Vagina (tissue), 2 donors: Measurements from ENCODE around the gene RRP12.

ENCODE experiments used
- POLR2A ChIP-seq, 2 donors: fragments of 450-650 bp; IDR thresholded peaks; one replicate each; pipeline ENCODE4 v1.6.1; 2017; ENCODE audit warnings: antibody characterized with exemption in 2 of 2, mild to moderate bottlenecking in 2 of 2, moderate library complexity in 2 of 2
- POLR2AphosphoS5 ChIP-seq, 2 donors: sonication (generic); formaldehyde crosslinking; IDR thresholded peaks; one replicate each; pipeline ENCODE4 v1.9.0; 2017; ENCODE audit warnings: antibody characterized with exemption in 2 of 2, mild to moderate bottlenecking in 2 of 2, low read depth in 1 of 2; ENCODE audit not compliant: insufficient read depth in 1 of 2

DNA sequence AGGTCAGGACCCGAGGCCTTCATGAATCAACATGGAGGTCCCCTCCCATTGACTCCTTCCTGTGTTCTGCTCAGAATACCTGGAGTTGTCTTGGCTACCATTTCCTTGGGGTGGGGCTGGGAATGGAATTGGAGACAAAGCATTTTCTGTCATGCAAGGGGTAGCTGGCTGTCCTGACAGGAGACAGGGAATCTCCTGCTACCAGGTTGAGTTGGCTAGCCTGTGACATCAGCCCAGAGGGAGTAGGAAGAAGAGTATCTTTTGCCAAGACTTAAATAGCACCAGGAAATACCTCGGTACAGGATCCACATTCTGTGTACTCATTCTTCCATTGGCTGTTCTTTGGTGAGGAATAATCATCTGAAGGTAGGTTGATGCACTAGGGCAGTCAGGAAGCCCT is 49.7 kb upstream of the RRP12 start:
- no peak for TF ChIP-seq POLR2AphosphoS5 (IDR thresholded peaks at IDR 0.05; ENCODE audit: insufficient read depth in 1 of 2, low read depth in 1 of 2)
- TF ChIP-seq POLR2A (IDR thresholded peaks at IDR 0.05): no peak
